ENCODE data around the gene SLC25A48.

The SLC25A48 gene

DNA sequence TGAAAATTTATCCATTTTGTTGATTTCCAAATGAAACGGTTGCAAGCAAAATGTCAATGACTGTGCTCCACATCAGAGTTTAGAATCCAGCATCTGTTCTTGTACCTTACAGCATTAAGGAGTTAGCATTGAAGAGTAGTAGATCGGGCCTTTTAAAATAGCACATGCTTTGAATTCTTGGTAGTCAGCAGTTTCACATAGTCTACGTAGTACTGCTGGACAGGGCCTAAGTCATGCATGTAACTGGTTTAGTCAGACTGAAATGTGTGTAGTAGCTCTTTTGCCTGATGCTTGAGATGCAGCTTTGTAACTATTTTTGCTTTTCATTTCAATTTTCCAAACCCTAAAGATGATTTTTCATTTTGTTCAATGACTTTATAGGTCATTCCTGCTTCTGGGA is 100.5 kb downstream of the SLC25A48 start:
- no peak for FAIRE-seq

DNA sequence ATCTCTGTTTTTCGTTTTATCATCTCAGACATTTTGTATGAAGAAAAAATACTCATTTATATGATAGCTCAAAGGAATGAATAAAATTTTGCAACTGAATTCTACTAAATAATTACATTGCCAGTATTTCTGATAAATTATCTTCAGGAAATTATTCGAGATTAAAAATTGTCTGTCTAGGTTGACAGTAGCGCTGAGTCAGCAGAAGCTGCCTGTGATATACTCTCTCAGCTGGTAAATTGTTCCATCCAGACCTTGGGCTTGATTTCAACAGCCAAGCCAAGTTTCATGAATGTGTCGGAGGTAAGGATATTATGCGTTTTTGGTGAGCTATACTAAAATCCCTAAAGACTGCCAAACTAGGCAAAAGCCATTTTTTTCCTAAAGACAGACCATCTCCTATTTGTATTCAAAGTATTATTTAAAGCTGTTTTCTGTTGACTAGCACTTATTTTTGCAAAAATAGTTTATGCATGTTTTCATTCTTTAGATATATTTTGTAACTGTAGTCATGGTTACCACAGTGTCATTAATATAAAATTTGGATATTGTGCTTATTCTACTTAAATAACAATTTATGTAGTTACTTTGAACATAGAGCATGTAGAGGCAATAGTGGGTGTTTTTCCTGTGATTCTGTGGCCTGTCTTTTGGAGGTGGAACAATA is 102.9 kb downstream of the SLC25A48 start:
- FAIRE-seq, result no peak

Data from A204.1 (cell line).